GM18526 (cell line): ENCODE data around the gene UFC1.

Experiments
- POLR2A ChIP-seq: IDR thresholded peaks from 3 replicates; pipeline ENCODE4 v1.6.1; 2011; ENCODE audit not compliant: insufficient read length; ENCODE audit errors: extremely low read depth

Gene UFC1

GRCh38 chr1:161130266-161130665, 23.5 kb upstream of the UFC1 start:
- no peak for TF ChIP-seq POLR2A

GRCh38 chr1:161131523-161132409, 22.0 kb upstream of the UFC1 start:
- TF ChIP-seq POLR2A: no peak

GRCh38 chr1:161132410-161133219, 21.2 kb upstream of the UFC1 start, which contains the start of gene DEDD:
DEDD (minus strand) TSS chr1:161132667; CDS start chr1:161124462, 8,205 bp downstream.
- TF ChIP-seq POLR2A: peak; percentile 44

- no peak for TF ChIP-seq POLR2A
These were observed 20.5 kb upstream of the UFC1 start for GRCh38 chr1:161133220-161133740.

- TF ChIP-seq POLR2A: no peak
These were observed 15.9 kb upstream of the UFC1 start for GRCh38 chr1:161137881-161138280.

GRCh38 chr1:161138431-161138830, 15.3 kb upstream of the UFC1 start:
- no peak for TF ChIP-seq POLR2A

GRCh38 chr1:161139766-161140165, 14.0 kb upstream of the UFC1 start:
- TF ChIP-seq POLR2A: no peak

- no peak for TF ChIP-seq POLR2A
These were observed 12.9 kb upstream of the UFC1 start for GRCh38 chr1:161140755-161141400.

- TF ChIP-seq POLR2A: no peak
These were observed 7.9 kb upstream of the UFC1 start for GRCh38 chr1:161145832-161146231.

- TF ChIP-seq POLR2A: no peak
These were observed 602 bp upstream of the UFC1 start for GRCh38 chr1:161153176-161153575.

- TF ChIP-seq POLR2A: no peak
These were observed 4.1 kb downstream of the UFC1 start for GRCh38 chr1:161157867-161158266.

- TF ChIP-seq POLR2A: no peak
These were observed 4.7 kb downstream of the UFC1 start for GRCh38 chr1:161158316-161159010.

- peak; percentile 60 for TF ChIP-seq POLR2A
These were observed 5.5 kb downstream of the UFC1 start, which contains the start of gene USP21 for GRCh38 chr1:161159087-161159912. USP21 (plus strand) TSS chr1:161159500; CDS start chr1:161160641, 1,141 bp downstream.

- TF ChIP-seq POLR2A: no peak
These were observed 6.1 kb downstream of the UFC1 start for GRCh38 chr1:161159913-161160243.
